OCI-LY1 (cell line): ENCODE data around the gene SYNE2.

Experiments used
- EZH2 ChIP-seq: fragments of 200-600 bp; sonication (generic), shearing (Covaris generic); IDR thresholded peaks from 2 replicates; pipeline ENCODE4 v1.8.0; 2017; ENCODE audit warnings: borderline replicate concordance, mixed run types, mild to moderate bottlenecking, antibody characterized with exemption, low read length, moderate library complexity, mixed read lengths
- TF ChIP-seq, protein P1 (sequence below): fragments of 200-600 bp; sonication (generic), shearing (Covaris generic); IDR thresholded peaks from 2 replicates; pipeline ENCODE4 v1.5.1; 2017; ENCODE audit warnings: mild to moderate bottlenecking, antibody characterized with exemption, low read length, moderate library complexity, mixed read lengths

DNA sequence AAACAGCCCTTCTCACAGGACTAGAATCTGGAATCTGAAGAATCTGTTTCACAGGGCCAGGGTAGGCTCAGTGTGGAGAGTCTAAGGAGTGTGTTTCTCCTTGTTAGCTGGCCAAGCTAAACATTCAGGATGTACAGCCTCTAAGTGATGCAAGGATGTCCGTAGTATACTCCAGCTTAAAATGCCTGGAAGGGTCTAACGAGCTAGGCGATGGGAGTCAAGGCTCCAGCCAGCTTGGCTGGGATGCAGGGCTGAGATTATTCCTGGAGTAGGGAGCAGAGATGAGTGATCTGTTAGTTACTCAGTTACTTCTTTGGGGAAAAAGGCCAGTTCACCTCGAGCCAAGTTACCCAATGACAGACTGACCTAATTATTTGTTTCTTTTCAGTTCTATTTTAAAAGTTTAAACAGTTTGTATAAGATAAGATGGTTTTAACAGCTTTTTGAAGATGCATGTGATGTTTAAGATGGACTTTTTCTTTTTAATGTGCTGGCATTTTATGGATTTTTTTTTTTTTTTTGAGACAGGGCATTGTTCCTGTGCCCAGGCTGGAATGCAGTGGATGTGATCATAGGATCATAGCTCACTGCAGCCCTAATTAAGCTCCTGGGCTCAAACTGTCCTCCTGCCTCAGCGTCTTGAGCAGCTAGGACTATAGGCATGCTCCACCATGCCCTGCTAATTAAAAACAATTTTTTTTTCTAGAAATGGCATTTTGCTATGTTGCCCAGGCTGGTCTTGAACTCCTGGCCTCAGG is 41.1 kb downstream of the SYNE2 start:
- TF ChIP-seq, protein P1, sequence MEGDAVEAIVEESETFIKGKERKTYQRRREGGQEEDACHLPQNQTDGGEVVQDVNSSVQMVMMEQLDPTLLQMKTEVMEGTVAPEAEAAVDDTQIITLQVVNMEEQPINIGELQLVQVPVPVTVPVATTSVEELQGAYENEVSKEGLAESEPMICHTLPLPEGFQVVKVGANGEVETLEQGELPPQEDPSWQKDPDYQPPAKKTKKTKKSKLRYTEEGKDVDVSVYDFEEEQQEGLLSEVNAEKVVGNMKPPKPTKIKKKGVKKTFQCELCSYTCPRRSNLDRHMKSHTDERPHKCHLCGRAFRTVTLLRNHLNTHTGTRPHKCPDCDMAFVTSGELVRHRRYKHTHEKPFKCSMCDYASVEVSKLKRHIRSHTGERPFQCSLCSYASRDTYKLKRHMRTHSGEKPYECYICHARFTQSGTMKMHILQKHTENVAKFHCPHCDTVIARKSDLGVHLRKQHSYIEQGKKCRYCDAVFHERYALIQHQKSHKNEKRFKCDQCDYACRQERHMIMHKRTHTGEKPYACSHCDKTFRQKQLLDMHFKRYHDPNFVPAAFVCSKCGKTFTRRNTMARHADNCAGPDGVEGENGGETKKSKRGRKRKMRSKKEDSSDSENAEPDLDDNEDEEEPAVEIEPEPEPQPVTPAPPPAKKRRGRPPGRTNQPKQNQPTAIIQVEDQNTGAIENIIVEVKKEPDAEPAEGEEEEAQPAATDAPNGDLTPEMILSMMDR: no peak
- no peak for TF ChIP-seq EZH2
